GM10266 (cell line): Measurements from ENCODE around the gene DDI2.
A peak's percentile ranks its signal among the peaks of the same experiment; 100 is the strongest.

Source experiments
- DNase-seq: peaks from one replicate; pipeline ENCODE4 v3.0.0; 2012; ENCODE audit errors: extremely low spot score
- CTCF ChIP-seq: IDR thresholded peaks from 2 replicates; pipeline ENCODE4 v1.5.1; 2012; ENCODE audit warnings: mild to moderate bottlenecking, low read depth; ENCODE audit not compliant: control insufficient read depth, insufficient read depth; ENCODE audit errors: missing control alignments

DDI2 gene

GRCh38 chr1:15617173-15618076 is at the start of gene DDI2:
Gene DDI2 (plus strand): TSS chr1:15617458. CDS start chr1:15617671, 213 bp downstream.
- TF ChIP-seq CTCF: no peak
- peak; percentile 95 for DNase-seq

GRCh38 chr1:15568387-15569073 is 48.7 kb upstream of the DDI2 start:
- no peak for DNase-seq
- TF ChIP-seq CTCF: no peak

GRCh38 chr1:15570861-15571260 is 46.4 kb upstream of the DDI2 start:
- no peak for DNase-seq
- TF ChIP-seq CTCF: no peak

- no peak for DNase-seq
Observed at GRCh38 chr1:15571266-15571665, 46.0 kb upstream of the DDI2 start.

GRCh38 chr1:15573477-15573876 is 43.8 kb upstream of the DDI2 start:
- TF ChIP-seq CTCF: no peak

More at GRCh38 chr1:15571266-15571665, 46.0 kb upstream of the DDI2 start:
- TF ChIP-seq CTCF: no peak

GRCh38 chr1:15574741-15575140 is 42.5 kb upstream of the DDI2 start:
- DNase-seq: no peak
- TF ChIP-seq CTCF: no peak

More at GRCh38 chr1:15573477-15573876, 43.8 kb upstream of the DDI2 start:
- DNase-seq: no peak

GRCh38 chr1:15575549-15576150 is 41.6 kb upstream of the DDI2 start:
- TF ChIP-seq CTCF: no peak
- DNase-seq: no peak
